Chondrocyte (in vitro differentiated cells): ENCODE data around the gene CIITA. TPM values are rescaled to one million over a fixed set of nuclear protein-coding genes. Genes with fewer than 3 reads are reported as not detected.
"Not testable (repeated sequence)": the region's sequence is repeated elsewhere in the genome, so short reads cannot be mapped to it uniquely, and the experiment has no call there.

Experiments used
- DNase-seq: peaks from one replicate; pipeline ENCODE4 v3.0.0; 2021; ENCODE audit warnings: mixed read lengths, low spot score
- H3K27ac Mint-ChIP-seq: one replicate; pipeline ENCODE4 v1.8.0; 2021; ENCODE audit warnings: mild to moderate bottlenecking, moderate library complexity, mixed read lengths; ENCODE audit not compliant: unreplicated experiment
- H3K27me3 Mint-ChIP-seq: 2 replicates; pipeline ENCODE4 v1.8.0; 2021; ENCODE audit warnings: low read depth, mixed read lengths
- H3K36me3 Mint-ChIP-seq: 2 replicates; pipeline ENCODE4 v1.8.0; 2021; ENCODE audit warnings: low read depth, mixed read lengths
- H3K4me1 Mint-ChIP-seq: 2 replicates; pipeline ENCODE4 v1.8.0; 2021; ENCODE audit warnings: low read depth, mild to moderate bottlenecking, mixed read lengths
- H3K4me3 Mint-ChIP-seq: one replicate; pipeline ENCODE4 v1.8.0; 2021; ENCODE audit warnings: mild to moderate bottlenecking, moderate library complexity, mixed read lengths; ENCODE audit not compliant: unreplicated experiment
- H3K9me3 Mint-ChIP-seq: 2 replicates; pipeline ENCODE4 v1.8.0; 2021; ENCODE audit warnings: low read depth, mixed read lengths
- total RNA-seq: library from RNA; stranded (reverse); gene quantifications from 3 replicates; pipeline ENCODE4 v1.2.1, GENCODE V29; 2021
- TF ChIP-seq, protein P1 (sequence below): fragments of 200-600 bp; sonication (generic); IDR thresholded peaks from 2 replicates; pipeline ENCODE4 v1.5.0; 2021; ENCODE audit warnings: antibody characterized with exemption, mild to moderate bottlenecking, moderate library complexity

Gene CIITA
- total RNA-seq, 1 donor from 2014 or later, result not detected

DNA sequence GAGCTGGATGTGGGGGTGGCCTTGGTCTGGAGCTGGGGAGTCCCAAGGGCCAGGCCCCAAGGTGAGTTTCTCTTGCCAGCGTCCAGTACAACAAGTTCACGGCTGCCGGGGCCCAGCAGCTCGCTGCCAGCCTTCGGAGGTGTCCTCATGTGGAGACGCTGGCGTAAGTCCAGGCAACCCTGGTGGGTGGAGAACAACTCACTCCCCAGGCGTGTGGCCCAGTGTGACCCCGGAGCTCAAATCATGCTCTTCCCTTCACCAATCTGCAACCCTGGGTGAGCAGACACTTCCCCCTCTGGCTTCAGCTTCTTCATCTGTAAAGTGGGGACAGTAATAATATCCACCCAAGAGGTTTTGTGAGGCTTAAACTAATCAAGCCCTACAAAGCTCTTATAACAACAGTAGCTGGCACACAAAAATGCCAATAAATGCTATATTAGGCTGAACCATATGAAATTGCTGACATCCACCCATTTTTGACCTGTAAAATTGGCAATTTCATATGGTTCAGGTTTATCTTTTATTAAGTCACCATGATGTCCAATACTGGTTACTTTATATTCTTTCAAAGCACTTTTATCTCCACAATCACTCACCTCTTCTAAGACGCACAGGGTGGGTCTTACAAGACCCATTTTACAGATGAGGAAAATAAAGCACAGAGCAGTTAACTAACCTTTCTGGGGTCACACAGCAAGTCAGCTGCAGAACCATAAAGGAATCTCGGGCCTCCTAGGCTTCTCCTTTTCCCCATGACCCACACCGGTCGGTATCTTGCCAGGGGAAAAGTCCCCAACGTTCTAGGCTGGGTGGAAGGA, 45.5 kb downstream of the CIITA start:
- Mint-ChIP-seq H3K27ac (no peak overlapping the region), H3K36me3 (peaks cover 10% of the 10 kb centered on the region), H3K27me3 (no peaks in the 10 kb centered on the region), H3K4me1 (peaks cover 7% of the 10 kb centered on the region), H3K9me3 (no peaks in the 10 kb centered on the region), H3K4me3 (no peak overlapping the region)
- DNase-seq, result no peak
- TF ChIP-seq, protein P1, sequence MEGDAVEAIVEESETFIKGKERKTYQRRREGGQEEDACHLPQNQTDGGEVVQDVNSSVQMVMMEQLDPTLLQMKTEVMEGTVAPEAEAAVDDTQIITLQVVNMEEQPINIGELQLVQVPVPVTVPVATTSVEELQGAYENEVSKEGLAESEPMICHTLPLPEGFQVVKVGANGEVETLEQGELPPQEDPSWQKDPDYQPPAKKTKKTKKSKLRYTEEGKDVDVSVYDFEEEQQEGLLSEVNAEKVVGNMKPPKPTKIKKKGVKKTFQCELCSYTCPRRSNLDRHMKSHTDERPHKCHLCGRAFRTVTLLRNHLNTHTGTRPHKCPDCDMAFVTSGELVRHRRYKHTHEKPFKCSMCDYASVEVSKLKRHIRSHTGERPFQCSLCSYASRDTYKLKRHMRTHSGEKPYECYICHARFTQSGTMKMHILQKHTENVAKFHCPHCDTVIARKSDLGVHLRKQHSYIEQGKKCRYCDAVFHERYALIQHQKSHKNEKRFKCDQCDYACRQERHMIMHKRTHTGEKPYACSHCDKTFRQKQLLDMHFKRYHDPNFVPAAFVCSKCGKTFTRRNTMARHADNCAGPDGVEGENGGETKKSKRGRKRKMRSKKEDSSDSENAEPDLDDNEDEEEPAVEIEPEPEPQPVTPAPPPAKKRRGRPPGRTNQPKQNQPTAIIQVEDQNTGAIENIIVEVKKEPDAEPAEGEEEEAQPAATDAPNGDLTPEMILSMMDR, result no peak

DNA sequence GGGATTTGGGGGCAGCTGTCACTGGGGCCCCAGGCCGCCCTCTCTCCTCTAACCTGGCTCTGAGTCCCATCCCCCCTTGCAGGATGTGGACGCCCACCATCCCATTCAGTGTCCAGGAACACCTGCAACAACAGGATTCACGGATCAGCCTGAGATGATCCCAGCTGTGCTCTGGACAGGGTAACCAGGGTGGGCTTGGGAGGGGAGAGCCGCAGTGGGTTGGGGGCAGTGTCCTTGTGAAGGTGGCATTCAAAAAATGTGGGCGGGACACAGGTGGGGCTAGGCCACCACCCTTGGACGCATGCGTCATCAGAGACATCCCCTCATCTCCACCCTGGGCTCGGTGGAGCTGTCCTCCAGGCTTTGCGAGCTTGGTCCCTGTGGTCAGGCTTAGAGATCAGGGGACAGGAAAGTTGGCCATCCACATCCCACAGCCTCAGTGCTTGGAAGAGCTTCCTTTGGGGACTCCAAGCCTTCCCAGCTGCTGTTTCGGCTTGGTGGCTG, 46.2 kb downstream of the CIITA start:
- TF ChIP-seq, protein P1, result no peak
- Mint-ChIP-seq H3K27ac (no peak overlapping the region), H3K4me3 (no peak overlapping the region), H3K9me3 (no peaks in the 10 kb centered on the region), H3K4me1 (peaks cover 7% of the 10 kb centered on the region), H3K27me3 (no peaks in the 10 kb centered on the region), H3K36me3 (peaks cover 15% of the 10 kb centered on the region)
- DNase-seq, result no peak

DNA sequence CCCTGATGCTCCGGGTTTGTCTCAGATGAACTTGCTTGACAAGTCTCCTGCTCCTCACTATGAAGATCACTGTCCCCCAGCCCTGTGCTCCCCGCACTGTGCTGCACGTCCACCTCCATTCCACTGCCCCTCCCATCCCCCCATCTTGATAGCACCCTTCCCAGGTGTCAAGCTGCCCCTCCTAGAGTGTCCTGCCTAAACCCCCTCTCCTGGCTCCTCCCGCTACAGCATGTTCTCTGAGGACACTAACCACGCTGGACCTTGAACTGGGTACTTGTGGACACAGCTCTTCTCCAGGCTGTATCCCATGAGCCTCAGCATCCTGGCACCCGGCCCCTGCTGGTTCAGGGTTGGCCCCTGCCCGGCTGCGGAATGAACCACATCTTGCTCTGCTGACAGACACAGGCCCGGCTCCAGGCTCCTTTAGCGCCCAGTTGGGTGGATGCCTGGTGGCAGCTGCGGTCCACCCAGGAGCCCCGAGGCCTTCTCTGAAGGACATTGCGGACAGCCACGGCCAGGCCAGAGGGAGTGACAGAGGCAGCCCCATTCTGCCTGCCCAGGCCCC, 46.7 kb downstream of the CIITA start:
- no peak overlapping the region for H3K27ac Mint-ChIP-seq

DNA sequence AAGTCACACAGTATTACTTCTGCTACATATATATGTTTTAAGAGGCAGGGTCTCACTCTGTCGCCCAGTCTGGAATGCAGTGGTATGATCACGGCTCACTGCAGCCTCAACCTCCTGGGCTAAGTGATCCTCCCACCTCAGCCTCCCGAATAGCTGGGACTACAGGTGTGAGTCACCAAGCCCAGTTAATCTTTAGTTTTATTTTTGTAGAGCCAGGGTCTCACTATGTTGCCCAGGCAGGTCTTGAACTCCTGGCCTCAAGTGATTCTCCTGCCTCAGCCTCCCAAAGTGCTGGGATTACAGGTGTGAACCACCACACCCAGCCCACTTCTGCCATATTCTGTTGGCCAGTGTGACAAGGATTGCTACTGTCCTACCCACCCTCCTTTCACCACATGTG, 48.3 kb downstream of the CIITA start:
- H3K4me3 Mint-ChIP-seq, H3K9me3 Mint-ChIP-seq, H3K27me3 Mint-ChIP-seq, H3K27ac Mint-ChIP-seq, H3K4me1 Mint-ChIP-seq, DNase-seq: not testable (repeated sequence)
- H3K36me3 Mint-ChIP-seq, result peaks cover 19% of the 10 kb centered on the region

More for the DNA sequence above, 46.7 kb downstream of the CIITA start:
- H3K36me3 Mint-ChIP-seq, result peaks cover 15% of the 10 kb centered on the region
- H3K9me3 Mint-ChIP-seq, result no peaks in the 10 kb centered on the region
- no peak for DNase-seq
- TF ChIP-seq, protein P1, result no peak
- no peak overlapping the region for H3K4me3 Mint-ChIP-seq
- H3K27me3 Mint-ChIP-seq, result no peaks in the 10 kb centered on the region
- peaks cover 5% of the 10 kb centered on the region for H3K4me1 Mint-ChIP-seq

DNA sequence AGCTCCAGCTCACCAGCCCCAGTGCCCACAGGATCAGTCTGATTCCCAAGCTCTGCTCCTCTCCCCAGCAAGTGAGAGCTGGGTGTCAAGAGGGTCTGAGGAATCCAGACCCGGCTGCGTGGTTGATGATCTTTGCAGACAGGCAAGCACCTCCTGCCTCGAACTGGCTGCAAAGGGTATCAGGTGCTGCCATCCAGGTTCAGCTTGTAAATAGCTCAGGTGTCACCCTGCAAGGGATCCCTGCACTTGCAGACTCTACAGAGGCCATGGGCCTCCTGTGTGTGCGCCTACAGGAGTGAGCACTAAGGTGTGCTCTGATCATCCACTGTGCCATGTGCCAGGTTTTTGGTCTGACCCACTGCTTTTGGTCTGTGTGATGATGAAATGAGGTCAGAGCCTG, 49.1 kb downstream of the CIITA start:
- TF ChIP-seq, protein P1, result no peak
- no peak overlapping the region for H3K27ac Mint-ChIP-seq
- no peaks in the 10 kb centered on the region for H3K9me3 Mint-ChIP-seq
- no peak overlapping the region for H3K4me3 Mint-ChIP-seq
- no peak for DNase-seq
- H3K36me3 Mint-ChIP-seq, result peaks cover 19% of the 10 kb centered on the region
- no peaks in the 10 kb centered on the region for H3K27me3 Mint-ChIP-seq
- H3K4me1 Mint-ChIP-seq, result peaks cover 3% of the 10 kb centered on the region
